Fibroblast of lung (primary cell): ENCODE measurements around the gene RGS19. TPM values are rescaled to one million over a fixed set of nuclear protein-coding genes. Genes with fewer than 3 reads are reported as not detected.

ENCODE experiments used
- DNase-seq, 2 donors: peaks; one replicate each; pipeline versions ENCODE4 v3.0.0 to v3.0.0-alpha.2; 2010; ENCODE audit warnings: low read depth in 2 of 2
- H2AFZ ChIP-seq: 2 replicates; pipeline ENCODE4 v1.5.1; 2012; ENCODE audit warnings: low read length, control low read depth, inconsistent platforms
- H3K27ac ChIP-seq: 2 replicates; pipeline ENCODE4 v1.5.1; 2011; ENCODE audit warnings: low read length, control low read depth; ENCODE audit not compliant: insufficient read depth
- H3K27me3 ChIP-seq: 2 replicates; pipeline ENCODE4 v1.5.1; 2011; ENCODE audit warnings: mild to moderate bottlenecking, low read length; ENCODE audit not compliant: control insufficient read depth, insufficient read depth
- H3K36me3 ChIP-seq: 2 replicates; pipeline ENCODE4 v1.5.1; 2011; ENCODE audit warnings: low read length; ENCODE audit not compliant: control insufficient read depth, insufficient read depth
- H3K4me1 ChIP-seq: 2 replicates; pipeline ENCODE4 v1.5.1; 2011; ENCODE audit warnings: low read length; ENCODE audit not compliant: control insufficient read depth, insufficient read depth; ENCODE audit errors: extremely low read depth
- H3K4me2 ChIP-seq: 2 replicates; pipeline ENCODE4 v1.5.1; 2011; ENCODE audit warnings: low read length, control low read depth; ENCODE audit not compliant: insufficient read depth; ENCODE audit errors: extremely low read depth
- H3K4me3 ChIP-seq, 4 experiments: fragments of 200-600 bp in 1 of 4; sonication (generic) in 1 of 4; replicated peaks in 1 of 4; 2 replicates each; pipeline ENCODE4 v1.5.1; 2011 to 2016; ENCODE audit warnings: low read length in 4 of 4, low read depth in 3 of 4, mild to moderate bottlenecking in 3 of 4, control low read depth in 2 of 4, inconsistent platforms in 1 of 4, mixed read lengths in 1 of 4; ENCODE audit not compliant: insufficient read depth in 1 of 4; ENCODE audit errors: control extremely low read depth in 1 of 4
- H3K79me2 ChIP-seq: 2 replicates; pipeline ENCODE4 v1.5.1; 2012; ENCODE audit warnings: mild to moderate bottlenecking, low read length, inconsistent platforms; ENCODE audit not compliant: control insufficient read depth, insufficient read depth
- H3K9ac ChIP-seq: 2 replicates; pipeline ENCODE4 v1.5.1; 2011; ENCODE audit warnings: mild to moderate bottlenecking, low read length, control low read depth; ENCODE audit not compliant: insufficient read depth
- H3K9me3 ChIP-seq: 2 replicates; pipeline ENCODE4 v1.5.1; 2012; ENCODE audit warnings: low read depth, low read length; ENCODE audit not compliant: control insufficient read depth, insufficient read depth
- H4K20me1 ChIP-seq: 2 replicates; pipeline ENCODE4 v1.5.1; 2011; ENCODE audit warnings: low read length; ENCODE audit not compliant: control insufficient read depth, insufficient read depth; ENCODE audit errors: extremely low read depth
- CTCF ChIP-seq, 2 donors: IDR thresholded peaks in 1 of 2; conservative IDR thresholded peaks in 1 of 2; 1 replicate in 1 of 2; 2 replicates in 1 of 2; pipeline ENCODE4 v1.5.1; 2011 to 2012; ENCODE audit warnings: low read length in 2 of 2, control low read depth in 1 of 2, inconsistent platforms in 1 of 2, low read depth in 1 of 2, mild to moderate bottlenecking in 1 of 2
- EZH2 ChIP-seq: IDR thresholded peaks from 2 replicates; pipeline ENCODE4 v1.5.1; 2012; ENCODE audit warnings: low read length, control low read depth, mild to moderate bottlenecking; ENCODE audit errors: missing control alignments
- polyA plus RNA-seq, 2 donors: library from polyadenylated mRNA; depleted of rRNA in 1 of 2; stranded (reverse) in 1 of 2; unstranded in 1 of 2; fragments of >200 nt; gene quantifications; 2 replicates each; pipeline ENCODE4 v1.2.1, GENCODE V29; 2011 to 2012; ENCODE audit warnings: missing spikeins in 1 of 2
- total RNA-seq: library from RNA; depleted of rRNA; stranded (reverse); fragments of >200 nt; gene quantifications from 2 replicates; pipeline ENCODE4 v1.2.1, GENCODE V29; 2014

The RGS19 gene
- total and polyA plus RNA-seq, 2 donors (not counting 1 experiment from before 2014, with no cell fraction given), result 5.8 to 9.1 TPM

GRCh38 chr20:64099880-64100565, 20.7 kb upstream of the RGS19 start:
- H3K36me3 ChIP-seq, result no peaks in the 10 kb centered on the region
- H3K9me3 ChIP-seq, result no peaks in the 10 kb centered on the region
- H4K20me1 ChIP-seq, result no peaks in the 10 kb centered on the region
- no peaks in the 10 kb centered on the region for H3K4me1 ChIP-seq
- H3K79me2 ChIP-seq, result no peaks in the 10 kb centered on the region
- H3K27me3 ChIP-seq, result peaks cover 29% of the 10 kb centered on the region
- TF ChIP-seq CTCF (conservative IDR thresholded peaks at IDR 0.05 in 1 of 2, IDR thresholded peaks at IDR 0.05 in 1 of 2; ENCODE audit: low read depth in 1 of 2, low read length in 2 of 2) (no peak), EZH2 (no peak)
- H3K9ac ChIP-seq, result no peak overlapping the region
- H2AFZ ChIP-seq, result no peak overlapping the region
- H3K4me3 ChIP-seq, result no peak overlapping the region
- no peak overlapping the region for H3K27ac ChIP-seq
- H3K4me2 ChIP-seq, result no peak overlapping the region
- no peak for DNase-seq

- no peaks in the 10 kb centered on the region for H3K4me1 ChIP-seq
- H3K36me3 ChIP-seq, result no peaks in the 10 kb centered on the region
- H3K27ac ChIP-seq, result no peak overlapping the region
- H2AFZ ChIP-seq, result no peak overlapping the region
- H3K9ac ChIP-seq, result no peak overlapping the region
- H4K20me1 ChIP-seq, result no peaks in the 10 kb centered on the region
- no peaks in the 10 kb centered on the region for H3K79me2 ChIP-seq
- no peak overlapping the region for H3K4me3 ChIP-seq
- H3K4me2 ChIP-seq, result no peak overlapping the region
- no peak for DNase-seq
- TF ChIP-seq EZH2 (no peak), CTCF (conservative IDR thresholded peaks at IDR 0.05 in 1 of 2, IDR thresholded peaks at IDR 0.05 in 1 of 2; ENCODE audit: low read depth in 1 of 2, low read length in 2 of 2) (no peak)
- H3K9me3 ChIP-seq, result no peaks in the 10 kb centered on the region
- H3K27me3 ChIP-seq, result peaks cover 29% of the 10 kb centered on the region
Measured at GRCh38 chr20:64099086-64099786, 19.9 kb upstream of the RGS19 start.

GRCh38 chr20:64098471-64099013, 19.2 kb upstream of the RGS19 start:
- no peaks in the 10 kb centered on the region for H3K79me2 ChIP-seq
- peaks cover 25% of the 10 kb centered on the region for H3K27me3 ChIP-seq
- TF ChIP-seq CTCF (conservative IDR thresholded peaks at IDR 0.05 in 1 of 2, IDR thresholded peaks at IDR 0.05 in 1 of 2; ENCODE audit: low read depth in 1 of 2, low read length in 2 of 2) (no peak), EZH2 (no peak)
- no peaks in the 10 kb centered on the region for H3K9me3 ChIP-seq
- no peak overlapping the region for H3K4me3 ChIP-seq
- no peak overlapping the region for H3K9ac ChIP-seq
- no peaks in the 10 kb centered on the region for H3K36me3 ChIP-seq
- H4K20me1 ChIP-seq, result no peaks in the 10 kb centered on the region
- no peak overlapping the region for H3K4me2 ChIP-seq
- DNase-seq, result no peak
- H3K4me1 ChIP-seq, result no peaks in the 10 kb centered on the region
- no peak overlapping the region for H3K27ac ChIP-seq
- H2AFZ ChIP-seq, result no peak overlapping the region
